Measurements from ENCODE around the gene KANSL1.

DNA sequence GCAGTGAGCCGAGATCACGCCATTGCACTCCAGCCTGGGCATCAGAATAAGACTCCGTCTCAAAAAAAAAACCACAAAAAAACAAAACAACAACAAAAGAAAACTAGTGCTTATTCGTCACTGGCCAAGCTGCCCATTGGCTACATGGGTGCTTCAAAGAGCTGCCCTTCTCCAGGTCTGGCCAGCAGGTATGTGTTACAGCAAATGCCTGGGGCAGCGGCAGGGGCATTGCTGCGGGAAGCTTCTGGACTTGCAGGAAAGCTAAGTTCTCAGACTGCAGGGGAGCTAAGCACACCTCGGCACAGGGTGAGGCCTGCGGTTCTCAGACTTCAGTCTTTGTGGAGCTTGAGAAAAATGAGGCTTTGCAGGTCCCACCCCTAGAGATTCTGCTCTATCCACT is 198.2 kb downstream of the KANSL1 start:
- TF ChIP-seq POLR2A (IDR thresholded peaks at IDR 0.05): no peak
- TF ChIP-seq, protein P1, sequence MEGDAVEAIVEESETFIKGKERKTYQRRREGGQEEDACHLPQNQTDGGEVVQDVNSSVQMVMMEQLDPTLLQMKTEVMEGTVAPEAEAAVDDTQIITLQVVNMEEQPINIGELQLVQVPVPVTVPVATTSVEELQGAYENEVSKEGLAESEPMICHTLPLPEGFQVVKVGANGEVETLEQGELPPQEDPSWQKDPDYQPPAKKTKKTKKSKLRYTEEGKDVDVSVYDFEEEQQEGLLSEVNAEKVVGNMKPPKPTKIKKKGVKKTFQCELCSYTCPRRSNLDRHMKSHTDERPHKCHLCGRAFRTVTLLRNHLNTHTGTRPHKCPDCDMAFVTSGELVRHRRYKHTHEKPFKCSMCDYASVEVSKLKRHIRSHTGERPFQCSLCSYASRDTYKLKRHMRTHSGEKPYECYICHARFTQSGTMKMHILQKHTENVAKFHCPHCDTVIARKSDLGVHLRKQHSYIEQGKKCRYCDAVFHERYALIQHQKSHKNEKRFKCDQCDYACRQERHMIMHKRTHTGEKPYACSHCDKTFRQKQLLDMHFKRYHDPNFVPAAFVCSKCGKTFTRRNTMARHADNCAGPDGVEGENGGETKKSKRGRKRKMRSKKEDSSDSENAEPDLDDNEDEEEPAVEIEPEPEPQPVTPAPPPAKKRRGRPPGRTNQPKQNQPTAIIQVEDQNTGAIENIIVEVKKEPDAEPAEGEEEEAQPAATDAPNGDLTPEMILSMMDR (IDR thresholded peaks at IDR 0.05): no peak
